Neuron (in vitro differentiated cells): ENCODE results near the gene MDFIC2.

Experiments used
- H2AFZ ChIP-seq: one replicate; pipeline ENCODE4 v1.6.1; 2013; ENCODE audit warnings: low read depth, mild to moderate bottlenecking, inconsistent platforms, low read length, moderate library complexity
- H3K27me3 ChIP-seq: one replicate; pipeline ENCODE4 v1.6.1; 2013; ENCODE audit warnings: low read length; ENCODE audit not compliant: insufficient read depth
- H3K36me3 ChIP-seq: one replicate; pipeline ENCODE4 v1.6.1; 2013; ENCODE audit warnings: low read length; ENCODE audit not compliant: insufficient read depth
- H3K4me1 ChIP-seq: one replicate; pipeline ENCODE4 v1.6.1; 2013; ENCODE audit warnings: low read length; ENCODE audit not compliant: insufficient read depth
- H3K4me3 ChIP-seq: 2 replicates; pipeline ENCODE4 v1.5.1; 2013; ENCODE audit warnings: mild to moderate bottlenecking, low read length, moderate library complexity
- H3K9me3 ChIP-seq: one replicate; pipeline ENCODE4 v1.6.1; 2013; ENCODE audit warnings: low read length

Gene MDFIC2

DNA sequence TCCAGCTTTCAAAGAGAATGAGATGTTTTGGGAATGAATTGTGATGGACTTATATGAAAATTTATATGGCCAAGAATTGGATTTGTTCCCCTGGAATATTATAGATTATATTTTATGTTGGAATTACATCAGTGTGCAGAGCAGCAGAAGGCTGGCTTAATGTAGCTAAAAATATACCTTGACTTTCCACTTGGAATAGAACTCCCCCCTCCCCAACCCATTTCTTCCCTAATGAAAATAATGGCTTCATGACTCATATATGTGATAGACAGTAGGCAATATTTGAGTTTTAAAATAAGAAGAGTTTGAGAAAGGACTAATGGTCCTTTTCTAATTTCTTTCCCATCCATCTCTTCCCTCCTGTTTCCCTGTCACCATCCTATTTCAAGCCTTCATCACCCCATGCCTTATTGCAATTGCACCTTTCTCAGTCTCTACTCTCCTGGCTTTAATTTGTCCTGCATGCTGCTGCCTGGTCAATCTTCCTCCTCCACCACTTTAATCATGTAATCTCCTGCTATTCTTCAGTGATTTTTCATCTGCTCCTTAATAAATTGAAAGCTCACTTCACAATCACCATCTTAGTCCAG, 122.5 kb downstream of the MDFIC2 start:
- no peaks in the 10 kb centered on the region for H3K36me3 ChIP-seq
- H3K27me3 ChIP-seq = no peaks in the 10 kb centered on the region
- no peak overlapping the region for H3K4me3 ChIP-seq
- H3K9me3 ChIP-seq = no peaks in the 10 kb centered on the region
- no peak overlapping the region for H2AFZ ChIP-seq
- no peaks in the 10 kb centered on the region for H3K4me1 ChIP-seq

- H3K36me3 ChIP-seq = no peaks in the 10 kb centered on the region
- no peaks in the 10 kb centered on the region for H3K27me3 ChIP-seq
- no peaks in the 10 kb centered on the region for H3K9me3 ChIP-seq
- H3K4me1 ChIP-seq = no peaks in the 10 kb centered on the region
- no peak overlapping the region for H2AFZ ChIP-seq
- no peak overlapping the region for H3K4me3 ChIP-seq
These were observed 126.2 kb downstream of the MDFIC2 start for GRCh38 chr3:70186221-70186620.

- Histone ChIP-seq H3K4me3 (no peak overlapping the region), H3K36me3 (no peaks in the 10 kb centered on the region), H3K27me3 (no peaks in the 10 kb centered on the region), H3K9me3 (no peaks in the 10 kb centered on the region), H3K4me1 (no peaks in the 10 kb centered on the region), H2AFZ (no peak overlapping the region)
These were observed 126.8 kb downstream of the MDFIC2 start for GRCh38 chr3:70185661-70186060.

DNA sequence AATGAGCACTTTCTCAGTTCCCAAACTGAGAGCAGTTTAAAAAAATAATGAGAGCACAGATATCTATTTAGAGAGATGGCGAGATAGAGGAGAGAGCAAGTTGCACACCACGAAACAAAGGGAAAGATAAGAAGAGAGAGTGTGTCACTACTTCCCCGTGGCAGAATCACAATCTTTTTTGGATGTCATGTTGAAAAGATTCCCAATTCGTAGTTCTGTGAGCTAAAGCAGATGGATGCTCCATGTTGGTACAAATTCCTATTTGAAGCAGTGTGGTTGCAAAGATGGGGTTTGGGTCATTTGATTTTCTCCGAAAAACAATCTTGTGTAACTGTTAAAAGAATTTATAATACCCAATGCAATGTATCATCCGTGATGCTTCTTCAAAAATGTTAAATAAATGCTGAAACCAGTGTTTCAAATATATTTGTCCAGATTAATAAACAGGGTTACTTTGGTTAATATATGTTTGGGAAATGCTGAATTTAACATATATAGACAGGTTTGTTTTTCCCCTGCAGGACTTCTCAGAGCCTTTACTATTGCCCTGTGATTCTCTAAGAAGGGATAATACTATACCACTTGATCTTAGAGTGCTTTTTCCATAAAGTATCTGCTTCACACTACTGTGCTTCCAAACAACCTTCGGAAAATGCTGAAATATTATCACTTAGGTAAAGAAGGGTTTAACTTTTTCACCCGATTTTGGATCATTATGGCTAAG, 128.5 kb downstream of the MDFIC2 start:
- Histone ChIP-seq H3K4me1 (no peaks in the 10 kb centered on the region), H3K9me3 (no peaks in the 10 kb centered on the region), H3K36me3 (no peaks in the 10 kb centered on the region), H3K27me3 (no peaks in the 10 kb centered on the region), H3K4me3 (no peak overlapping the region), H2AFZ (no peak overlapping the region)

DNA sequence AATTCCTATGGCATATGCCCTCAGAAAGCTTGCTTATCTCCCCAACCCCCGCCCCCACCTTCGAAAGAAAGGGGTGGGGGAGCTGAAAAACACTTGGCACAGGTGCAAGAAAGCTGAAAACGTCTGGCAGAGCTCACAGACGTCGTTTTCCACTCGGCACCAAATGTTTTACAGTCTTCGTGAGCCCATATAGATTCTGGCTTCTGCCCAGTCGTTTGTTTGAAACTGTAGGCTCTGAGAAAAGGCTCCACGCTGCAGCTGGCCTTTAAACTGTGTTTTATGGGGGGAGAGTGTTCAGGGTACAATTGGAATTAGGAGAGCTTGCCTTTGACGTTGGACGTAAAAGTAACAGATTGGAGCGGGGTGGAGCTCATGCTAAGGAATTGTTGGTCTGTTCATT, 130.3 kb downstream of the MDFIC2 start:
- Histone ChIP-seq H3K36me3 (no peaks in the 10 kb centered on the region), H3K4me1 (no peaks in the 10 kb centered on the region), H2AFZ (no peak overlapping the region), H3K4me3 (no peak overlapping the region), H3K27me3 (no peaks in the 10 kb centered on the region), H3K9me3 (no peaks in the 10 kb centered on the region)

- Histone ChIP-seq H3K4me3 (no peak overlapping the region), H3K9me3 (no peaks in the 10 kb centered on the region), H3K4me1 (no peaks in the 10 kb centered on the region), H3K27me3 (no peaks in the 10 kb centered on the region), H3K36me3 (no peaks in the 10 kb centered on the region), H2AFZ (no peak overlapping the region)
These were observed 131.8 kb downstream of the MDFIC2 start for GRCh38 chr3:70180664-70181063.

DNA sequence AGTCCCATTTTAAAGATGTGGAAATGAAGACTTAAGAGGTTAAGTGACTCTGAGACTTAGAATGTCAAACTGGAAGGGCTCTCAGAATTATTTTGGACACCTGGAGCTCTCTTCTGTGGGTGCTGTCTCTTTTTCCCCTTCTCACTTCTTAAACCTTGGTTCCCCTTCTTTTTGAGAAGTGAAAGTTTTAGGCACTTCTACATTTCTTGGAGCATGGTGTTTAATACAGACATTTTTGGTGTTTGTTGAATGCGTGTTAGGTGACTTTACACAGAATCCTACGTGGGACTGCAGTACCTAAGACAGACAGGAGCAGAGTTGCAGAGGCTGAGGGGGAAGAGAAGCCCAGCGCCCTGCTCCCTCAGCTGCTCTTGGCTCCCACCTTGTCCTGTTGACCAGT, 133.3 kb downstream of the MDFIC2 start:
- H3K9me3 ChIP-seq = no peaks in the 10 kb centered on the region
- no peak overlapping the region for H2AFZ ChIP-seq
- no peaks in the 10 kb centered on the region for H3K36me3 ChIP-seq

DNA sequence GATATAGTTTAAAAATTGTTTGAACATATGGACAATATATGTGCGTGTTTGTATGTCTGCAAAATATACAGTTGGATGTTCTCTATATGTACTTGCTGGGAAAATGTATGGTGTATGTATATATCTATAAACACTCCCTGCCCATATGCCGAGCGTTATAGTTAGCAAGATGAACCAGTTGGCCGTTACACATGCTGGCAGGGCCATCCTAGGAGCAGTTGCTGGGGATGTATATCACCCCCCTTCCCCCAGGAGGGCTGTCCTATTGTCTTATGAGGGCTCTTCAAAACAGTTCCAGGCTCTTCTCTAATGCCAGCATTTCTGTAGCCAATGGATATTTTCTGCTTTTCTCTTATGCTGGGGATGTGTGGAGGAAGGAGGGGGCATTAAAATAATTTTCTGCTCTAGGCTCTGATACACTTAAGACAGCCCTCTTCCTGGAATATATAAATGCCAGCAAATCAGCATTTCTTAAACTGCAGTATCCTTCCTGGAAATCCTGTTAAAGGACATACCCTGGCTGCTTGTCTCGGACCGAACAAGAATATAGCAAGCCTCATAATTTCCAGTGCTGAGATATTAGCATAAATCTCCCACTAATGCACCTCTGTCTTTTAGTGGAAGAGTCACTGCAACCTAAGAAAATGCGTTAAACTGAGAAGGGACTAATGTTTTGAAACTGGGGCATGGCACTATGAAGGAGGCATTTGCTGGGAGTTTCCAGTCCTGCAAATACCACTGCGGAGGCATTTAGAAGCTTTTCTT, 134.4 kb downstream of the MDFIC2 start:
- Histone ChIP-seq H3K9me3 (no peaks in the 10 kb centered on the region), H3K4me3 (no peak overlapping the region), H3K4me1 (no peaks in the 10 kb centered on the region), H2AFZ (no peak overlapping the region), H3K27me3 (no peaks in the 10 kb centered on the region), H3K36me3 (no peaks in the 10 kb centered on the region)

More for the DNA sequence above, 133.3 kb downstream of the MDFIC2 start:
- Histone ChIP-seq H3K4me3 (no peak overlapping the region), H3K4me1 (no peaks in the 10 kb centered on the region), H3K27me3 (no peaks in the 10 kb centered on the region)

DNA sequence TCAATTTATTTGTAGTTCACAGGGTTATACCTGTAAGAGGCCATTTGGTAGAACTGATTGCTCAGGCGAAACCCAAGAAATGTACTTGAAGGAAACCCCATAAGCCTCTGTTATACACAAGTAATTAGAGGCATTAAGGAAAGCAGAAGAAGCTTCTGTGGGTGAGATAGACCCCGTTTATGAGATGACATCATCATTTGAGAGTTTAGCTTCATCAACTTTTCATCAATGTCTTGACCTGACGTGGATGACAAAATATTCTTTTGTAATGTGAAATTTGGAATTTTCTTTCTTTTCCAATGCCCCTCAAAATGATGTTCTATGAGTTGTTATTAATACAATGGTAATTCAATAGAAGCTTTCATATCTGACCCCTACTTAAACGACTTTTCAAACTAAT, 136.2 kb downstream of the MDFIC2 start:
- H3K4me1 ChIP-seq = no peaks in the 10 kb centered on the region
- no peaks in the 10 kb centered on the region for H3K36me3 ChIP-seq
- no peak overlapping the region for H2AFZ ChIP-seq
- no peaks in the 10 kb centered on the region for H3K27me3 ChIP-seq
- no peaks in the 10 kb centered on the region for H3K9me3 ChIP-seq
- H3K4me3 ChIP-seq = no peak overlapping the region

- Histone ChIP-seq H3K4me3 (no peak overlapping the region), H3K27me3 (no peaks in the 10 kb centered on the region), H3K9me3 (no peaks in the 10 kb centered on the region), H2AFZ (no peak overlapping the region), H3K4me1 (no peaks in the 10 kb centered on the region), H3K36me3 (no peaks in the 10 kb centered on the region)
These were observed 155.6 kb downstream of the MDFIC2 start for GRCh38 chr3:70156808-70157207.

DNA sequence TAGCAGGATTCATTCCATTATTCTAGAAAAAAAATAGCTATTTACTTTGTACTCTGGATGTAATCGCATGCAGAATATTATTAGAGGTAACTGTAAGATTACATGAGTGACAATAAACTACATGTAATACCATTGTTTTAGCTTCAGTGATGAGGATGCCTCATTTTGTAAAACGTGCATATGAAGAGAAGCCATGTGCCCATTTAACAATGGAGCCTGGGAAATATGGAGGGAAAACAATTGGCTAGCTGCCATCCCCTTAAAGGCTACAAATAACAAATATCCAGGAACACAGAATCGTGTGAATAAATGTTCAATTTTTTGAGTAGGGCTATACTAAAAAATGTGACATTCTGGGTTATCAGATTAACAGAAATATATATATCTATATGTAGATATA, 161.8 kb downstream of the MDFIC2 start:
- Histone ChIP-seq H3K4me3 (no peak overlapping the region), H2AFZ (no peak overlapping the region), H3K36me3 (no peaks in the 10 kb centered on the region), H3K4me1 (no peaks in the 10 kb centered on the region), H3K27me3 (no peaks in the 10 kb centered on the region), H3K9me3 (no peaks in the 10 kb centered on the region)

GRCh38 chr3:70149714-70150400, 162.6 kb downstream of the MDFIC2 start:
- Histone ChIP-seq H3K4me3 (no peak overlapping the region), H2AFZ (no peak overlapping the region), H3K36me3 (no peaks in the 10 kb centered on the region), H3K9me3 (no peaks in the 10 kb centered on the region), H3K4me1 (no peaks in the 10 kb centered on the region), H3K27me3 (no peaks in the 10 kb centered on the region)
